Hepatocyte (in vitro differentiated cells): ENCODE results near the gene SLC9A4.

ENCODE experiments used
- CTCF ChIP-seq: fragments of 200-600 bp; sonication (generic); IDR thresholded peaks from 2 replicates; pipeline ENCODE4 v1.5.1; 2016; ENCODE audit warnings: antibody characterized with exemption, mild to moderate bottlenecking; ENCODE audit not compliant: poor library complexity
- EZH2 ChIP-seq: fragments of 200-600 bp; sonication (generic); IDR thresholded peaks from 2 replicates; pipeline ENCODE4 v1.6.1; 2016; ENCODE audit warnings: antibody characterized with exemption, mild to moderate bottlenecking, borderline replicate concordance
- EZH2phosphoT487 ChIP-seq: fragments of 200-600 bp; sonication (generic); IDR thresholded peaks from one replicate; pipeline ENCODE4 v1.6.1; 2018; ENCODE audit warnings: antibody characterized with exemption, mild to moderate bottlenecking, low read depth, moderate library complexity; ENCODE audit not compliant: unreplicated experiment, severe bottlenecking

- TF ChIP-seq CTCF, result no peak
- TF ChIP-seq EZH2phosphoT487, result no peak
- no peak for TF ChIP-seq EZH2
These were observed 108.9 kb downstream of the SLC9A4 start for GRCh38 chr2:102581911-102582310.
